ENCODE results near the gene ZFYVE26.
"Not testable (repeated sequence)": the region's sequence is repeated elsewhere in the genome, so short reads cannot be mapped to it uniquely, and the experiment has no call there.

ZFYVE26 gene

GRCh38 chr14:67704484-67705089 lies 111.8 kb downstream of the ZFYVE26 start:
- DNase-seq, result no peak

DNA sequence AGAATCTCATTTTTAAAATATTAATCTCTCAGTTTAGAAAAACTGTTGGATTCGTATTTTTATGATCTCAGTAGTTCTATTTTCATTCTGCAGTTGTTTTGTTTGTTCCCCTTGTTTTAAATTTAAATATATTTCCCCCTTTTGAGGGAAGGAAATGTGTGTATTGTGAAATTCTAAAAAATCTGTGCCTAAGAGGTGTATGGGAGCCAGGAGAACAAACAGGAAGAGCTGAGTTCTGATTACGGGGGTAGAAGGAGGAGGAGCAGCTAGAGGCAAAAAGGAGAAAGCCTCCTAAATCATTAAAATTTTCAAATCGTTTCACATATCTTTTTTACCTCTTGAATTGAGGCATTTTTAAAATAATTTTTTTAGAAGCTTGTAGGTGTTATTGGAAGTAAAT lies 112.4 kb downstream of the ZFYVE26 start:
- DNase-seq, result no peak

GRCh38 chr14:67701492-67701891 lies 114.9 kb downstream of the ZFYVE26 start, which contains the start of gene RDH12:
RDH12 (plus strand) TSS chr14:67701886; CDS start chr14:67722643, 20,757 bp downstream.
- DNase-seq, result not testable (repeated sequence)

DNA sequence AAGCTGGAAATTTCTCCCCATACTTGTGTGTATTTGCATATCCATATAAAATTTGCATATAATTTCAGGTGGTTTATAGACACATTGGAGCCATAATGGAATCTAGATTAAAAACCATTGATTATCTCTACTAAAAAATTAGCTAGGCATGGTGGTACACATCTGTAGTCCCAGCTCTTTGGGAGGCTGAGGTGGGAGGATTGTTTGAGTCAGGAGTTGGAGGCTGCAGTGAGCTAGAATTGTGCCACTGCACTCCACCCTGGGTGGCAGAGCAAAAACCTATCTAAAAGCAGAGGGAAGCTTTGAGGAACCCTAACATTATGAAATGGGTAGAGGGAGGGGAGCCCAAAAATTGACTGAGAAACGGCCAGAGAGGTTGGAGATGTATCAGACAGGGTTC lies 118.2 kb downstream of the ZFYVE26 start:
- no peak for DNase-seq

DNA sequence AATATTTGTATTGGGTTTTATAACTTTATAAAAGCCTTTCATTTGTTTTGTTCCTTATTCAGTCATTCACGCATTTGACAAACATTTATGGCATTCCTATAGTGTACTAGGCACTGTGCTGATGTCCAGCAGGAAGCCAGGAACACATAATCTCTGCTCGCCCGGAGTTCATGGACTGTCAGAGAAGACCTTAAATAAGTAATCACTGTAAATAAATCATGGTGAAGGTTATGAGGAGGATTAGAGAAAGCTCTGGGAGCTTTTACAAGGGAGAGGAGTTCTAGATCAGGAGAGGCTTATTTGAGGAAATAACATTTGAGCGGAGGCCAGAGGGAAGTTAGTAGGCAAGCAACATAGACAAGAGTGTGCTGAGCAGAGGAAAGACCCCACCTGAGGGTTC lies 119.4 kb downstream of the ZFYVE26 start:
- DNase-seq, result no peak

Measured in effector CD8-positive, alpha-beta T cell (primary cell).